GM20431 (cell line): ENCODE results near the gene SLC9A3.
"Not testable (repeated sequence)": the region's sequence is repeated elsewhere in the genome, so short reads cannot be mapped to it uniquely, and the experiment has no call there.

Experiments used
- in situ Hi-C: fragments of 300-500 bp; cut with MseI, MboI; formaldehyde crosslinking; loops from one replicate; pipeline ENCODE4 v1.15.0; 2020; ENCODE audit warnings: low sequenced_read_pairs; ENCODE audit not compliant: unreplicated experiment

SLC9A3 gene

DNA sequence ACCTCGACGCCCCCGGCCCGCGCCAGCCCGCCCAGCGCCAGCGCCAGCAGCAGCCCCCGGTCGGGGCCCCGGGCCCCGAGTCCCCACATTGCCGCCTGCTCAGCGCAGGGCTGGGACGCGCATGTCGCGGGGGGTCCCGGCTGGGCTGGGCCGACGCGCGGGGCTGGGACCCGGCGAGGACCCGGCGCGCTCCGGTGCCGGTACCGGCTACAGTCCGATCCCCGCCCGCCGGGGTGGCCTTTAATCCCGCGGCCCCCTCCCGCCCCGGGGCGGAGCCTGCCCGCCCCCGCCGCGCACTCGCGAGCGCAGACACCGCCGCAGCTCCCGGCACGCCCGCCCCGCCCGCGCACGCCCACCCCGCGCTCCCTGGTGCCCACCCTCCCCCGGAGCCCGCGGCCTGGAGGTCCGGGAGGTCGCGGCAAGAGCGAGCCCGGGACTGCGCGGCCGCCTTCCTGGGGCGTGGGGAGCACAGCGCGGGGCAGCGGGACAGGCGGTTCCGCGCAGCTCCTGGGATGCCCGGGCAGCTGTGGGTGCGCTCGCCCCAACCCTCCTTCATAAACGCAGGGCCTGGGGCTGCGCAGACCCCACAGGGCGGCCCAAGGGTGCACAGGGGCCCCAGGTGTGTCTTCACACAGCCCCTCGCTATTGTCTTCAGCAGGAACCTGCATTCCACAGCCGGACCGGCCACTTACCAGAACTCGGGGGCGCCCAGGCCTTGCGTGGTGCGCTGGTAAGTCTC, at the start of gene SLC9A3:
TSS of gene SLC9A3 (minus strand) at position 216 of the 739 bp plus-strand sequence.
- in situ Hi-C loops = no loop called here

DNA sequence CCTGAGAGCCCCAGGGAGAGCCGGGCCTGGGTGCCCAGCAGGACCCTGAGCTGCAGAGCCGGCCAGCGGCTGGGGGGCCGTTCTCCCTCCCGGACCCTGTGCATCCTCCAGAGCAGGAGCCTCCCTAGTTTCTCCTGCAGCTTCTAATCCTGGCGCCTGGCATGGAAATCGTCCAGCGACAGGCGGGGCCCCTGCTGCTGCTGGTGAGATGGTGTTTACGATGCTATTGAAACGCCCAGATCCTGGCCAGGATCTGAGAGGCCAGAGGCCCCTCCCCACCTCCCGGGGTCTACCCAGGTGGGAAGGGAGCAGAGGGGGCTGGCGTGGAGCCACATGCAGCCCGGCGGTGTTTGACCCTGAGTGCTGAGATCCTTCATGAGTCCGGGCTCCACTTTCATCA, 49.7 kb upstream of the SLC9A3 start:
- in situ Hi-C loops = no loop called here

DNA sequence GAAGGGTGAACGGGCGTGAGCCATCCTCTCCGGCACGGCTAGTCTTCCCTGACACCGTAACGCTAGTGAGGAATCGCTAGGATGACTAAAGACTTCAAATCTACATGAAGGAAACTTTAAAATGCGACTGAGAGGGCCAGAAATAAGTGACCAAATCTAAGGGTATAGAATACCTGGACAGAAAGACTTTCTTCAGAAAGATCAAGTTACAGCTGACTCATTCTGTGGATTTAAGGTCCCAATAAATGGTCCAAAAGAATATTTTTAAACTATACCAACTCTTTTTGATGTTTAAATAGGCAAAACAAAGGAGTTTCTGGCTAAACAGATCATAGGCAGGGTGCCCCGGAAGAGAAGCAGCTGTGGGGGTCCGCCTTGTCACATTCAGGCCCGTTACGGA, 49.0 kb upstream of the SLC9A3 start:
- in situ Hi-C loops = no loop called here

DNA sequence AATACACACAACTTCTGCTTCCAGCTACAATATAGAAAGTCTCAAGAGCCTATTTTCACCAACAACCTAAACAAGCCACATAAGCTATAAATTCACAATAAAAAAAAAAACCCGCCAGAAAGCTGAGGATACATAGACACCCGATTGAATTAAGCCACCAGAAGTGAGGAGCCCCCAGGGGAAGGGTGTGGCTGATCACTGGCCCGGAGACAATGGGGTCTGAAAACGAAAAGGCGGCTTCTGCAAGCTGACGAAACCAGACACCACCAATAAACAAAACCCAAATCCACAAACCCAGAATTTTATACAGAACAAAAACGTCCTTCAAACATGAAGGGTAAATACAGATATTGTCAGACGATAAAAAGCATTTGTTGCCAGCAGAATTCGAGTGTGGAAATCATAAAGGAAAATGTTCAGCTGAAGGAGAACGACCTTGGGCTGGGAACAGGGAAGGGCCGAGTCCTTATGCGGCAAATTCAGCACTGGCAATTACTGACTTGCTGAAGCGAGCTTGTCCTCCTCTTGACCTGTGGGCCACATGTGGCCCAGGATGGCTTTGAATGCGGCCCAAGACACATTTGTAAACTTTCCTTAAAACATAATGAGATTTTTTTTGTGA, 48.3 kb upstream of the SLC9A3 start:
- in situ Hi-C loops = no loop called here

DNA sequence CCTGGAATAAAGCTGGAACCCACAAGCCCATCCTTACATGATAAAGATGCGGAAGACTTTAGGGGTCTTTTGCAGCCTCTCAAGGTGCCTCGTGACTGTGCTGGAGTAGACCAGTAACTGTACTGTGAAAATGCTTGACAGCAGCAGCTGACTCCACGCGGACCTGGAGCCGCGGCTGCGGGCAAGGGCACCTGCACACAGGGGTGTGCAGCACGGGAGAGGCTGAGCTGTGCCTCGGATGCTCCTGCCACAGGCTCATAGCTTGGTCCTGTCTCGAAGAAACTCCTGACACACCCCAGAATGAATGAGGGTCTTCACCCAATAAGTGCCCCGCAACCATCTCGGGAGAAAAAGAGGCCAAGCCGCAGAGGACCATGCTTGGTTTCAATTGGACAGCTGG, 47.5 kb upstream of the SLC9A3 start:
- in situ Hi-C loops = no loop called here

DNA sequence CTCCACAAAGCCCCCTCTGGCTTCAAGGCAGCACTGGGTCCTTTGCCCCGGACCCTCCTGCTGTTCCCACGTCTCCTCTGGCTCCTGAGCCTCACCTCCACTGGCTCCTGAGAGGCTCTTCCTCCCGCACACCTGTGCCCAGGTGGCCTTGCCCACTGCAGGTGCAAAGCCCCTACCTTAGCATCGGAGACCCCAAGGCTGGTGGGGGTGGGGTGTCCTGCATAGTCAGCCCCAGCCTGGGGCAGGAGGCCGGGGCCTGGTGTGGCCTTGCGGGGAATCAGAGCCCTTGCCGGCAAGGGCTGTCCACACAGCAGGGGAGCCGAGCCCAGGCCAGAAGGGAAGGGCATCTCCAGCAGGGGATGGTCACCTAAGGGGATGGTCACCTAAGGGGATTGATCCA, 46.6 kb upstream of the SLC9A3 start:
- in situ Hi-C loops = no loop called here

DNA sequence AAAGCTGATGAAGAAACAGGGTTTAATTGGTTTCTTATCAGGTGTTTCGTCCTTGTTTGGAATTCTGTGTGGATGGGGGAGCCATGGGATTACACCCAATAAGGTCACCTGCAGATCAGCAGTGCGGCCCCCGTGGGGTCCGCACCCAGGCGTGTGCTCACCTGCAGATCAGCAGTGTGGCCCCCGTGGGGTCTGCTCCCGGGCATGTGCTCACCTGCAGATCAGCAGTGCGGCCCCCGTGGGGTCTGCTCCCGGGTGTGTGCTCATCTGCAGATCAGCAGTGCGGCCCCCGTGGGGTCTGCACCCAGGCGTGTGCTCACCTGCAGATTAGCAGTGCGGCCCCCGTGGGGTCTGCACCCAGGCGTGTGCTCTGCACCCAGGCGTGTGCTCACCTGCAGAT, 46.2 kb upstream of the SLC9A3 start:
- in situ Hi-C loops = no loop called here

DNA sequence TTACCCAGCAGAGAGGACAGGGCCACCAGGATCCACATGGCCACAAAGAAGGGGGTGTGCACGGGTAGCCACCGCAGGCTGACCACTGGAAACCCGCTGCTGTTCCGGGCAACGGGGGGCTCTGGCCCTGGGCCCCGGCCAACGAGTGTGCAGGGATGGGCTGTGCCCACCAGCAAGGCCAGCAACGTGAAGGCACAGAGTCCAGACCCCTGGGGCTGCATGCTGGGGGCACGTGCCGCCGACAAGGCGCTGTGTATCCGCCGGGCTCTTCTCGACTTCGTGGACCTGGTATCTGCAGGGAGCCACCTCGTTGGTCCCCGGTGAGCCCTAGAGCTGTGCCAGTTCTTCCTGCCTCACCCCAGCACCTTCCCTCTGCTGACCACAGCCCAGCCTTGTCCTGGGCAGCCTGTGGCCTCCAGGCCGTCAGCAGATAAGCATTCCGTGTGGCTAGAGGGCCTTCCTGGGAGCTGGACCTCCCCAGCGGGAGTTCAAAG, 45.7 kb upstream of the SLC9A3 start:
- in situ Hi-C loops = no loop called here

DNA sequence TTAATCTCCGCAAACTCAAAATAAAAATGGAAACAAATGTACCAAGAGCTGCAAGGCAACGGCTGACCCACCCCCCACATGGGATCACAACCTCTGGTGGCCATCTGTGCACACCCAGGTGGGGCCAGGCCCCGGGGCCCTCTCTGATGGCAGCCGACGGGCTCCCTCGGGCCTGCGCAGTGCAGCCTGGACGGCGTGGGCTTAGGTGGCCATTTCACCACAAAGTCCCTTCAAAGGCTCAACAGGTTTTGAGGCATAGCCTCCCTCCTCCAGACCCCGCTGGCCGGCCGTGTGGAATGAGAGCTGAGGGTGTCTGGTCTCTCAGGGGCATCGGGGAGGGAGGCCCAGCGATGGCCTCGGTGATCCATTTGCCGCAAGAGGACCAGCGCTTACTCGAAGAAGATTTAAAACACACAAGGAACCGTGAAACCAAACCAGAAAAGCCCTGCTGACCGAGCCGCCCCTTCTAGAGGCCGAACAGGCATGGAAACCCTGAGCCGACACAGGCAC, 45.2 kb upstream of the SLC9A3 start:
- in situ Hi-C loops = no loop called here

DNA sequence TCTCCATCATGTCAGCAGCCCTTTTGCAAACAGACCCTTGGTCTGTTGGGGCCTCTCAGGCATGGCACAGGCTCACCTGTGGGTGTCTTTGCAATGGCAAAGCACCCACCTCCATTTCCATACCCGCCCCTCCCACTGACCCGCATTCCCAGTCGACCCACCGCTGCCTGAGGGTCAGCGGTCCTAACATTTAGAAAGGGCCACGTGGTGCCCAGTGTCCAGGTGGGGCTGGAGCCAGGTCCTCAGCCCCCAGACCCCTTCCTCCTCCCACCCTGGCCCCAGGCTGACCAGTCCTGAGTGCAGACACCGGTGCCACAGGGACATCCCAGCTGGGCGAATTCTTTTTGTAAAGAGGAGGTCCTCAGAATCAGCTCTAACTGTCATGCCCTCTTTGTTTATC, 44.6 kb upstream of the SLC9A3 start:
- in situ Hi-C loops = no loop called here

DNA sequence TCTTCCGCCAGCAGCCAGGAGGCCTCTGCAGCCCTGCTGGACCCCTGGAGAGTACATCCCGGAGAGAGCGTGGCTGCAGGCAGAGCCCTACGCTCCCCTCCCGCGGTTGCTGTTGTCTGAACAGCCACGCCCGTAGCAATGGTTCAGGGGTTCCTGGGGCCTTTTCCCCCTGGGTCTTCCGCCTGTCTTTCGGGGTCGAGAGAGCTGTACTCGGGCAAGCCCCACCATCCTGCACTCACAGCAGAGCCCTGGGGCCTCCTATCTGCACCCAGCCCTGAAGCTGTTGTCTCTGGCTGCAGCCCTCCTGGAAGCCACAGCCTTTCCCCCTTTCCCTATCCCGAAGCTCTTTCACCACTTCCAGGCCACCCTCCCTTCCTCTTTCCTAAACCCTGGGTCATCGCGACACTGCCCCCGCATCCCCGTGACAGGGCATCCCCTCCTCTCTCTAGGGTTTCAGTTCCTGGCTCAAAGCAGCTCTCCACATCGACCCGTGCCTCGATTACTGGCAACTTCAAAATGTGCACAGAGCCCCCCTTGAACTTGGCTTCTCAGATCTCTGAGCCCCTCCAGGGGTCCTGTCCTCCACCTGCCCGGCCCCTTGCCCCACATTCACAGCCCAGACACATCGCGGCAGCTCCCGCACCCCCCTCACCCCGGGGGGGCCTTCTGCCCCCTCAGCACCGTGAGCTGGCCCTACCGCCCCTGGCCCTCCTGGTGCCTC, 44.0 kb upstream of the SLC9A3 start:
- in situ Hi-C loops = no loop called here

DNA sequence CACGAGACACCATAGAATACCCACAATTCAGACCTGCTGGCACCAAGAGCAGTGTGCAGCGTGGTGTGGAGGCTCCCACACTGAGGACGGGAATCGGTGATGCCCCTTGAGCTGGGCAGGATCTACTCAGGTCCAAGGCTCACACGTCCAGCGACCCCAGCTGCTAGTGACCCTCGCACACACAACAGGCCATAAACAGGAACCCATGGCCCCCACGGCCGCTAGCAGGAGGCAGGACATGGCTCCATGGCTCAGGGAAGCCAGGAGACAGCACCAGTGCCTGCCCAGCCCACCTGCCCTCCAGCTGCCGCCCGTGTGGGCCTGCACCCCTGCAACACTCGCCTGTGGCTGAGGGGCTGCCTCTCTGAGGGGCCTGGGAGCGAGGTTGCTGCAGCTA, 43.4 kb upstream of the SLC9A3 start:
- in situ Hi-C loops = no loop called here

DNA sequence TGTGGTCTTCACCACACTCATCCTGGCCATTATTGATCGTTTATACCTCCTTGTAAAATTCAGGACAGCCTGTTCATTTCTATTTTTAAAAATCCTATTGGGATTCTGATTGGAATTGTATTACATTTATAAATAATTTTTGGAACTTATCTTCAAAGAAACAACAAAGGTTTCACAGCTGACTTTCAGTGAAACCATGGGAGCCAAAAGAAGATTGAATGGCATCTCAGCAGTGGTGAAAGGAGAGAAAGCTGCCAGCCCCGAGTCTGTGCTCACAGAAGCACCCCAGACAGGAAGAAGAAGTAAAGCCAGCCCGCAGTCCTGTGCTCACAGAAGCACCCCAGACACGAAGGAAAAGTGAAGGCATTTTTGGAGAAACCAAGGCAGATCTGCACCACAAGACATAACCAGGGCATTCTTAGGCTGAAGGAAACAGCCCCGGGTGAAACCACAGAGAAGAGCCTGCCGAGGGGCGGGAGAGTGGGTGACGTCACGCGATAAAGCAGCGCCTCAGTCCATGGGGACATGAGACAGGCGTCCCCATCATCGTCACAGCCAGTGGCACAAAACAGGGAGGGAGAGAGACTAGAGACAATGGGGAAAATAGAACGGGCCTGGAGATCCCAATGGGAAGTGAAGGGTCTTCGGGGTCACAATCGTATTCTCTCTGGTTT, 42.5 kb upstream of the SLC9A3 start:
- in situ Hi-C loops = no loop called here

DNA sequence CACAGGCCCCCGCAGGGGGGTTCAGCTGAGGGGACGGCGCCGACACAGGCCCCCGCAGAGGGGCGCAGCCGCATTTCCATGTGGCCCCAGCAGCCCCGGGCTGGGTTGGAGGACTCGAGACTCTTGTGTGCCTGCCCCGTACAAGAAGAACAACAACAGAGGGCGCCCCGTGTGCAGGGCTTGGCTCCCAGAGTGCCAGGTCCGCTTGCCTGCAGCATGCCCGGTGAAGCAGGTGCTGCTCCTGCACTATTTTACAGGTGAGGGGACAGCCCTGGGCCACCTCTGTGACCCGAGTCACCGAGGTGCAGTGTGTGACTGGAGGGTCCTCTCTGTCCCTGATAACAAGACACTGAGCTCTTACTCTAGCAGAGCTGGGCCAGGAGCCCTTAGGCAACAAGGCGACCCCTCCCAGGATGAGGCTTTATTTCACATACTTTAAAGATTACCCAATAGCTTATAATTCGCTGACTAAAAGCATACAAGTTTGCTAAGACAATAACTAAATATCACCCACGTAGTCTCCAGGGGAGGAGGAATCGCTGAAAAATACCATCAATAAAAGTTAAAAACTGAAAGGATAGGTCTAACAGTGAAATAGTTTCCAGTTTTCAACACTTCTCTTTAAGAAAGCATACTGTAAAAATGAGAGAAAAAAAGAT, 41.7 kb upstream of the SLC9A3 start:
- in situ Hi-C loops = no loop called here

DNA sequence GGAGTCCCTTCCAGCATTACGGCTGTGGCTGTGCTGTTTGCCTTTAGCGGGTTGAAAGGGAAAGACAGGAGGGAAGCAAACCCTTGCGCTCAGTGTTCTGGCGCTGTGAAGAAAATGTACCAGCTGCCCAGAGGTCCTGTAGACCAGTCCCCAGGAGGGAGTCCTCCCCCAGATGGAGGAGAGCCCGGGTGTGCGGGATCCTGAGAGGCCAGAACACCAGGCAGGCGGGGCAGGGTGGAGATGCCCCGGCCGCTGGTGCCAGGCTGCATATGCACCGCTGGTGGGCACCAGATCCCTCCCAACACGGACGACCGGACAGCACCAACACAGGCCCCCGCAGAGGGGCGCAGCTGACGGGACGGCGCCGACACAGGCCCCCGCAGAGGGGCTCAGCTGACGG, 37.2 kb upstream of the SLC9A3 start:
- in situ Hi-C loops = no loop called here

DNA sequence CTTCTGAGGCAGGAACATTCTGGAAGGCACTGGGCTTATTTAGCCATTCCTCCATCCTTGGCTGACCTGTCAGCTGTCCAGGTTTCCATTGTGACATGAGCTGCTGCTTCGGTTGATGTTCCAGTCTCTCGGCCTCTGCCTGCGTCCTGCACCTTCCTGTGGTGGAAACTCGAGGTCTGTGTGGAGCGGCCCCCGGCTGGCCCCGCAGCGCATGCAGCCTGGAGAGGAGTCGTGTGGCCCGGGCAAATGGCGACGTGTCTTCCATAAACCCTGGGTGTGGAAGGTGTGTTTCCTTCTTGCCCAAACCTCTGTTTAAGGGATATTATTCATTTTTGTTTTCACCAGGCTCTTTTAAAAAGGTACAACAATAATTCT, 36.5 kb upstream of the SLC9A3 start:
- in situ Hi-C loops = no loop called here

DNA sequence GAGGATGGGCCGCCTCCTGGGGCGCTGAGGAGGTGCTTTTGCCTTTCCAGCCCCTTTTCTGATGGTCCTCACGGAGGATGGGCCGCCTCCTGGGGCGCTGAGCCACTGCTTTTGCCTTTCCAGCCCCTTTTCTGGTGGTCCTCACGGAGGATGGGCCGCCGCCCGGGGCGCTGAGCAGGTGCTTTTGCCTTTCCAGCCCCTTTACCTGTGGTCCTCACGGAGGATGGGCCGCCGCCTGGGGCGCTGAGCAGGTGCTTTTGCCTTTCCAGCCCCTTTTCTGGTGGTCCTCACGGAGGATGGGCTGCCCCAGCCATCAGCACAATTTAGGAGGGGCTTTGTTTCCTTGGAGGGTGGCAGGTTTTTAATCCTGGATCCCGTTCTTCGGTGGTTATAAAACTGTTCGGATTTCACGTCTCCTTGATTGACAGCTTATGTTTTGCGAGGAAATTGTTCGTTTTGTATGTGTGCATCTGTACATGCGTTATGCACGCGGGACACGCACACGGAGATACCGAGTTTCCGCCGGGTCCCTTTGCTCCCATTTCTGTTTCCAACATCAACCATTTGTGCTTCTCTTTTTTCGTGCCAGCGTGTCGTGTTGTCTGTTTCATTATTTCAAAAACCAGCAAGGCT, 34.7 kb upstream of the SLC9A3 start:
- in situ Hi-C loops = no loop called here

DNA sequence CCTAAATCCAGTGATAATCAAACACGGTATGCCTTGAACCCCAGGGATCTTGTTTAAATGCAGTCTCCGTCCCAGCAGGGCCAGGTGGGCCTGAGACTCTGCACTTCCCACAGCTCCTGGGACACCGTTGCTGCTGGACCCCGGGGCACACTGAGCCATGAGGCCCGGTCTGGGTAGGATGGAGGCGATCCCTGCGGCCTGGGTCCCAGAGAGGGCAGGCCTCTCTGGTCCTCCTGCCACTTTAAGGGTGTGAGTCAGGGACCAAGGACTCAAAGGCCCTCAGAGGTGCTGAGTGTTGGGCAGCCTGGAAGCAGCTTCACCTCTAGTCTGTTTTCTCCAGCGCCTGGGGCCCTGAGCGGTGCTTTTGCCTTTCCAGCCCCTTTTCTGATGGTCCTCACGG, 34.1 kb upstream of the SLC9A3 start:
- in situ Hi-C loops = no loop called here

DNA sequence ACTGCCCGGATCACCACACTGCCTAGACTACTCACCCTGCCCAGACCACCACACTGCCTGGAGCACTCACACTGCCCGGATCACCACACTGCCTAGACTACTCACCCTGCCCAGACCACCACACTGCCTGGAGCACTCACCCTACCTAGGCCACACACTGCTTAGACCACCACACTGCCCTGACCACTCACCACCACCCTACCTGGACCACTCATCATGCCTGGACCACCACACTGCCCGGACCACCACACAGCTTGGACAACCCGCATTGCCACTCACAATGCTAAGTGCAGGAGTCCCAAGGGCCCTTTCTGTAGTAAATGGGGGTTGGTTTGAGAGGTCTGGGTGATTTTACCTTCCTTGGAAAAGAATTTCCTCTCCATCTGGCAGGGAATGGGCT, 33.7 kb upstream of the SLC9A3 start:
- in situ Hi-C loops = not testable (repeated sequence)
